Right lobe of liver (tissue), 6 donors: ENCODE results near the gene MYO7B. TPM values are rescaled to one million over a fixed set of nuclear protein-coding genes. Genes with fewer than 3 reads are reported as not detected.

Source experiments
- ATAC-seq, 4 donors: fragments of 200-7000 bp; cut with Tn5 transposase; one replicate each; pipeline ENCODE4 v1.9.1; 2020; ENCODE audit warnings: mild to moderate bottlenecking in 4 of 4, moderate library complexity in 4 of 4
- DNase-seq, 3 donors: peaks; one replicate each; pipeline ENCODE4 v3.0.0-alpha.2; 2020
- H3K27ac ChIP-seq, 3 donors: fragments of 200-600 bp; one replicate each; pipeline ENCODE4 v1.8.0; 2022
- H3K27me3 ChIP-seq, 2 donors: fragments of 200-600 bp; one replicate each; pipeline ENCODE4 v1.8.0; 2022
- H3K36me3 ChIP-seq, 4 donors: fragments of 200-600 bp; sonication (generic) in 1 of 4; one replicate each; pipeline versions ENCODE4 v1.5.1 to v1.8.0; 2017 to 2022; ENCODE audit warnings: control low read depth in 1 of 4
- H3K4me1 ChIP-seq, 4 donors: fragments of 200-600 bp; sonication (generic) in 1 of 4; one replicate each; pipeline versions ENCODE4 v1.5.1 to v1.8.0; 2017 to 2022; ENCODE audit warnings: control low read depth in 1 of 4
- H3K4me3 ChIP-seq, 3 donors: fragments of 200-600 bp; one replicate each; pipeline ENCODE4 v1.8.0; 2022
- H3K9me3 ChIP-seq, 4 donors: fragments of 200-600 bp; sonication (generic) in 1 of 4; one replicate each; pipeline versions ENCODE4 v1.5.1 to v1.8.0; 2017 to 2022; ENCODE audit warnings: control low read depth in 1 of 4
- POLR2A ChIP-seq: fragments of 450-650 bp; IDR thresholded peaks from one replicate; pipeline ENCODE4 v1.6.1; 2017; ENCODE audit warnings: antibody characterized with exemption, mild to moderate bottlenecking
- WGBS: methylation state at CpG from one replicate; pipeline ENCODE4 v1.1.6; 2018; ENCODE audit warnings: low coverage, low lambda C conversion rate; ENCODE audit not compliant: insufficient coverage; ENCODE audit errors: missing lambda C conversion rate; 5-methylcytosine and 5-hydroxymethylcytosine counted together
- intact Hi-C, 2 donors: fragments of 100-400 bp; cut with DNase I; formaldehyde crosslinking; loops; one replicate each; pipeline versions ENCODE4 v1.11.2 to v1.14.1; 2022
- total RNA-seq, 6 experiments: library from RNA; depleted of rRNA in 2 of 6; stranded (reverse); fragments of >200 nt in 2 of 6; fragmentation: NEBNext Ultra II Directional in 3 of 6; extraction: Animal tissue kit (Norgen Biotek cat#: 25700) in 3 of 6; gene quantifications; one replicate each; pipeline versions ENCODE4 v1.1.0 to v1.2.4, GENCODE V29; 2016 to 2023
- TF ChIP-seq, protein P1 (sequence below), 4 donors: fragments of 200-600 bp in 3 of 4; fragments of 450-650 bp in 1 of 4; IDR thresholded peaks; one replicate each; pipeline versions ENCODE4 v1.5.1 to v1.8.0; 2016 to 2022; ENCODE audit warnings: antibody characterized with exemption in 4 of 4, mild to moderate bottlenecking in 2 of 4
- donor health status: DM: no; HTN: yes; CAD: no.
- donor health status: DM: no; HTN: no; CAD: no.
- donor health status: DM: no; HTN: no; CAD: no.
- donor health status: DM: no; HTN: yes; CAD: no.
- donor health status: DM: no; HTN: yes; CAD: no.

Gene MYO7B
- total RNA-seq, 6 experiments from 2014 or later = 0.21 to 2.7 (median 0.37) TPM; not detected in 1

GRCh38 chr2:127670957-127671290 lies 135.4 kb downstream of the MYO7B start:
- Histone ChIP-seq H3K9me3 (no peaks in the 10 kb centered on the region), H3K27ac (no peak overlapping the region), H3K27me3 (no peaks in the 10 kb centered on the region), H3K4me3 (no peak overlapping the region), H3K36me3 (no peaks in the 10 kb centered on the region), H3K4me1 (peaks cover 0 to 12% (median 6%) of the 10 kb centered on the region in 4 donors)
- 72% methylated on average over 5 of the region's 5 CpGs for whole genome bisulfite sequencing
- no peak for TF ChIP-seq POLR2A
- TF ChIP-seq, protein P1, sequence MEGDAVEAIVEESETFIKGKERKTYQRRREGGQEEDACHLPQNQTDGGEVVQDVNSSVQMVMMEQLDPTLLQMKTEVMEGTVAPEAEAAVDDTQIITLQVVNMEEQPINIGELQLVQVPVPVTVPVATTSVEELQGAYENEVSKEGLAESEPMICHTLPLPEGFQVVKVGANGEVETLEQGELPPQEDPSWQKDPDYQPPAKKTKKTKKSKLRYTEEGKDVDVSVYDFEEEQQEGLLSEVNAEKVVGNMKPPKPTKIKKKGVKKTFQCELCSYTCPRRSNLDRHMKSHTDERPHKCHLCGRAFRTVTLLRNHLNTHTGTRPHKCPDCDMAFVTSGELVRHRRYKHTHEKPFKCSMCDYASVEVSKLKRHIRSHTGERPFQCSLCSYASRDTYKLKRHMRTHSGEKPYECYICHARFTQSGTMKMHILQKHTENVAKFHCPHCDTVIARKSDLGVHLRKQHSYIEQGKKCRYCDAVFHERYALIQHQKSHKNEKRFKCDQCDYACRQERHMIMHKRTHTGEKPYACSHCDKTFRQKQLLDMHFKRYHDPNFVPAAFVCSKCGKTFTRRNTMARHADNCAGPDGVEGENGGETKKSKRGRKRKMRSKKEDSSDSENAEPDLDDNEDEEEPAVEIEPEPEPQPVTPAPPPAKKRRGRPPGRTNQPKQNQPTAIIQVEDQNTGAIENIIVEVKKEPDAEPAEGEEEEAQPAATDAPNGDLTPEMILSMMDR (IDR thresholded peaks at IDR 0.05) = no peak
- intact Hi-C loops = no loop called here
- DNase-seq = no peak
- no peak for ATAC-seq

DNA sequence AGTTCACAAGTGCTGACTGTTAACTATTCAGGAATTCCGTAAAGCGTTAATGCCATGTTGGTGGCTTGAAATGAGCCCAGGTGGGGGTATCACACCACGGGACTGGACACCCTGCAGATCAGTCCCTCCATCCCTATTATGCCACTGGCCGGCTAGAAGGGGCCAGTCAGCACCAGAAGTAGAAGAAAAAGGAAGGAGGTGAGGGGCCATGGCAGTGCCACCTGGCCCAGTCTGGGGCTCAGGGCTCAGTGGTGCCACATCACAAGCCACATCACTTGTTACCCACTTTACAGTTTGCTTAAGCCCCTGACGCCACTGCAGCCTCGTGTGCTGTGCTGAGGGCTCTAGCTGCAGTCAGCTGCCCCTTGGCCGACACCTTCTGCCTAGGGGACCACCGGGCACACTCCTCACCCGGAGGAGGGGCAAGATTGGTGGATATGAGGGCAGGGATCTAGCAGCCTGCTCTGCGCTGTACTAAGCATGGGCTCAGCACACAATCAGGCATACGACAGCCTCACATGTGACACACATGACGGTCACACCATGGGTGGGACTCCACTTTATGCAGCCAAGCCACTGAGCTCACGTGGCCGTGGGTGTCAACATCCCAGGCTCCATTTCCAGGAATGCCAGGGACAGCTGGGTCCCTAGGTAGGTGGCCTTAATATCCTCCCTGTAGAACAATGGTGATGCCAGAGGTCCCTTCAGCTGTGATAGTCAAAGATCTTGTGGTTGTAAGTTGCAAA lies 136.2 kb downstream of the MYO7B start:
- H3K27me3 ChIP-seq = no peaks in the 10 kb centered on the region

DNA sequence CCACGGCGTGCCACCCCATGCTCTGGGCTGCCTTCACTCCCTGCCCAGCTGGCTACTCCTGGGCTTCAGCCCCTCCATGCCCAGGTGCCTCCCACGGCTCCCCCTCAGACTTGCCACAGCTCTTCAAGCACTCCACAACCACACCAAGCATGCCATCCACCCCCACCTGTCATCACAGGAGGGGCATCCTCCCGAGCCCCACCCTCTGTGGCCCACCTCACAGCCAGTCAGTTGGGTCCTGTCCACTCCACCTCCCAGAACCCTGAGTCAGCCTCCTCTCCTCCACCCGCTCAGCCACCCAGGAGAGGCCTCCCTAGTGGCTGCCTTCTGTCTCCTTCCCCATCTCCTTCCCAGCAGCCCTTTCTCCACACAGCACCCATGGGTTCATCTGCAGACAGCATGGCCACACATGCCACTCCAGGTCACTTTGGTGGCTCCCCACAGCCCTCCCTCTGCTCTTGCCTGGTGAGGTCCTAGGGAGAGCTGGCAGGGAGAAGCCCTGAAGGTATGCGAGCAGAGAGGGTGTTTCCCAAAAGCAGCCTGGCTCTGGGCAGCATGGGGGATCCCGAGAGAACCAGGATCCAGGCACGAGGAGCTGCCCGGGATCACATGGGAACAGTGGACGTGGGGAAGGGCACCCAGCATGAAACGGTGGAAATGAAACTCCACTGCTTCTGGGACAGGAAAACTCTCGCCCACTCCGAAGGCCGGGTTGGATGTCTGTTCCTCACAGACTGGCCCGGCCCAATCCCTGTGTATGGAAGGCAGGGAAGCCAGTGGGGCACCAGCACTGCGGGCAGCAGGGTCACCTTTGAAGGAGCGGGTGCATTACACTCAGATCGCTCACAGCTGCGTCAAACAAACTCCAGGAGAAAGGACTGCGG lies 137.1 kb downstream of the MYO7B start:
- Histone ChIP-seq H3K27me3 (no peaks in the 10 kb centered on the region), H3K9me3 (no peaks in the 10 kb centered on the region), H3K27ac (peak overlapping the region in 2 of 3 donors; percentile 3 to 70), H3K4me1 (peaks cover 0 to 6% (median 0%) of the 10 kb centered on the region in 4 donors), H3K36me3 (no peaks in the 10 kb centered on the region), H3K4me3 (no peak overlapping the region)
- WGBS = 60% methylated on average over 4 of the region's 20 CpGs
- no peak for ATAC-seq
- intact Hi-C loops = no loop called here
- DNase-seq = no peak
- no peak for TF ChIP-seq POLR2A
- TF ChIP-seq, protein P1 (IDR thresholded peaks at IDR 0.05) = no peak

More for the DNA sequence above, 136.2 kb downstream of the MYO7B start:
- no peaks in the 10 kb centered on the region for H3K36me3 ChIP-seq
- intact Hi-C loops = no loop called here
- H3K9me3 ChIP-seq = no peaks in the 10 kb centered on the region
- H3K4me1 ChIP-seq = peaks cover 0 to 7% (median 2%) of the 10 kb centered on the region in 4 donors
- ATAC-seq (no peak), DNase-seq (no peak)
- WGBS = no CpG with 5 or more reads among the region's 14 CpGs
- no peak for TF ChIP-seq POLR2A
- TF ChIP-seq, protein P1 (IDR thresholded peaks at IDR 0.05) = no peak
- H3K27ac ChIP-seq = no peak overlapping the region
- no peak overlapping the region for H3K4me3 ChIP-seq

GRCh38 chr2:127673291-127674069 lies 138.0 kb downstream of the MYO7B start:
- Histone ChIP-seq H3K4me3 (peak overlapping the region; percentile 69 to 79 (median 70)), H3K36me3 (no peaks in the 10 kb centered on the region), H3K9me3 (no peaks in the 10 kb centered on the region), H3K27me3 (no peaks in the 10 kb centered on the region), H3K4me1 (peaks cover 0 to 6% (median 0%) of the 10 kb centered on the region in 4 donors), H3K27ac (peak overlapping the region in 2 of 3 donors; percentile 22 to 70)
- intact Hi-C loops = no loop called here
- 74% methylated on average over 10 of the region's 17 CpGs for WGBS
- no peak for DNase-seq
- TF ChIP-seq, protein P1 (IDR thresholded peaks at IDR 0.05) = no peak
- no peak for TF ChIP-seq POLR2A
- ATAC-seq = peak in 2 of 4 donors; percentile 2 to 3
